HG03378 (cell line): ENCODE results near the gene COL23A1.
"Not testable (repeated sequence)": the region's sequence is repeated elsewhere in the genome, so short reads cannot be mapped to it uniquely, and the experiment has no call there.

Experiments
- ATAC-seq: cut with Tn5 transposase; IDR thresholded peaks from one replicate; pipeline ENCODE4 v1.9.1; 2021; ENCODE audit warnings: mild to moderate bottlenecking, moderate library complexity; ENCODE audit not compliant: unreplicated experiment

COL23A1 gene

DNA sequence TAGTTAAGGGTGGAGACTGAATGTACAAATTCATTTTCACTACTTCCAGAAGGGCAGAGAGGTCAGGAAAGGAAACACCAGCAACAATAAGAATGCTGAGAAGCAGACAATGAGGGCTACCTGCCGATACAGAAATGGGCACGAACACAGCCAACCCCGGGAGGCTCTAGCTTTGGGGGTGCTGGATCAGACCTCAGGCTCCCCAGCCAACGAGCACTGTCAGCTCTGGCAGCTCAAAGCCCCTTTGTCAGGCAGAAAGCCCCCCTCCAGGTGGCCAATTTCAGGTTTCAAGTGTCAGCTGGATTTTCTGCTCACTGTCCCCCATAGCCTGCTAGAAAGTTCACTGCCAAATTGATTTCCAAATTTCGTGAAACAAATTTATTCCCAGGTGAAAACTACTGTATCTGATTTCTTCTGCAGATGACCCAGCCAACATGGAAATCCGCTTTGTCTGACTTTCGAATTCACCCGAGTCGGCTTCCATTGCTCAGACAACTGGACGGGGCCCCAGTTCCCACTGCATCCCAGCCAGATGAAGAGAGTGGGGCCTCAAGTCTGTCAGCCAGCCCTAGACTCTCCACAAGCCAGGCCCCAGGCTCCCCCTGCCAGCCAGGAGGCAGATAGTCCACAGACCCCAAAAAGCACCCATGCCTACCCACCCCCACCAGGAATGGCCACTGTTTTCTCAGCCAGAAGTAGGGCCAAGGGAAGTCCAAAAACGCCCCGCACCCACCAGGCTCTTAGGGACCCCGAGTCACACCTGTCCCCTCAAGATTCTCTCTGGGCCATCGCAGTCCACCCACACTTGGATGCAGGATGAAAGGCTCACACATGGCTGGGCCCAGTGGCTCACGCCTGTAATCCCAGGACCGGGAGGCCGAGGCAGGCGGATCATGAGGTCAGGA is 261.1 kb downstream of the COL23A1 start:
- ATAC-seq: no peak

DNA sequence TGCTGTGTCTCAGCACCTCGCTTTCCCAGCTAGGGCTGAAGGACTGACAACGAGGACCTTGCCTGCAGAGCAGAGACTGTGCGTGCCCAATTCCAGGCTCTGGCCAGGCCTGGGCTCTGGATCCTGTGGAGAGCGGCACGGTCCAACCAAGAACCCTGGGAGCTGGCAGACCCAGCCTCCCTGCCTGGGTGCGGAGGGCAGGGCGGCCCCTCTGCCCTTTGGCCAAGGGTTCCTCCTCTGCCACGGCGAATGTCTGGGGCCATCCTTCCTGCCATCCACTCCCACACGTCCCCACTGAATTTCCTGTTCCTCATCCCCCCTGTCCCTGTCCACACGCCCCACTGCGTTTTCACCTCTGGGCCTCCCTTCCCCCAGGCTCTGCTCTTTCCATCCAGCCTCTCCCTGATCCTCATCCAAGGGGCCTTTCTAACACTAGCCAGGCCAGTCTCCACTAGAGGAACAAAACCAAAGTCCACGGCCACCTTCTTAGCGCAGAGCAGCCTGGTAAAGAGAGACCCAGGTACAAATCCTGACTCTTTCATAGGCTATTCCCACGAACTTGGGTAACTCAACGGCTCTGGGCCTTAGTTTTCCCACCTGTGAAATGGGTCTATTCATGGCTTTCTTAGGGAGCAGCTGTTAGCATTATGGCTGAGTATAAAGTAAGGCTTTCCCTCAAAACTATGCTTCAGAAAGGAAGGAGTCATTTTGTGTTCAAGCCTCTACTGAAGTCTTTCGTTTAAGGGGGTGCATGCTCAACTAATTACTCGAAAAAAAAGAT is 262.1 kb downstream of the COL23A1 start:
- no peak for ATAC-seq

DNA sequence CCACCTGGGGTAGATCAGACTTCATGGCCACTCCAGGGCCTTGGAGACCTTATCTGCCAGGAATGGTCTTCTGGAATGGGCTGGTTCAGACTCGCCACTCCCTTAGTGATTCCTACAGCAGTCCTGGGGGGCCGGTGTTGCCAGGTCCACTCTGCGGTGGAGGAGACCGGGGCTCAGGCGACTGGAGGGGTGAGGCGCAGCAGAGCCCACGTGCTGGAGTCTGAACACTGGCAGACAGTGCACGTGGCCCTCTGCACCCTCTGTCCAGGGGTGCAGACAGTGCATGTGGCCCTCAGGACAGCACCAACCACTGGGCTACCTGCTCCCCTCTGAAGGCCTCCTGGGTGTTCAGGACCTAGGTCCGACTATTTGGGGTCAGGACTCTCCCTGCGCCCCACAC is 262.7 kb downstream of the COL23A1 start:
- no peak for ATAC-seq

DNA sequence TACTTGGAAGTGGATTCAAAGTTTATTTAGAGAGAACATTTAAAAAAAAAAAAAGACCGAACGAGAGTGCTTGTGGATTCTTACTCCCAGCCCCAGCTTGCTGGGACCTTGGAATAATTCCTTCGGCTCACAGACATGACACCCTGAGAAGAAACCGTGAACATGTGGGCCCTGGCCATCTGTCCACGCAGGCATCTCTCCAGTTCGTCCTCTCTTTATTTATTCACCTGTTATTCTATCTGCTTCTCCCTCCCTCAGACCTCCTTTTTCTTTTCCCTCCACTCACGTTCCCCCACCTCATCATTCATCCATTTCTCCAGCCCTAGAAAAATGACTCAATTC is 263.8 kb downstream of the COL23A1 start:
- no peak for ATAC-seq

DNA sequence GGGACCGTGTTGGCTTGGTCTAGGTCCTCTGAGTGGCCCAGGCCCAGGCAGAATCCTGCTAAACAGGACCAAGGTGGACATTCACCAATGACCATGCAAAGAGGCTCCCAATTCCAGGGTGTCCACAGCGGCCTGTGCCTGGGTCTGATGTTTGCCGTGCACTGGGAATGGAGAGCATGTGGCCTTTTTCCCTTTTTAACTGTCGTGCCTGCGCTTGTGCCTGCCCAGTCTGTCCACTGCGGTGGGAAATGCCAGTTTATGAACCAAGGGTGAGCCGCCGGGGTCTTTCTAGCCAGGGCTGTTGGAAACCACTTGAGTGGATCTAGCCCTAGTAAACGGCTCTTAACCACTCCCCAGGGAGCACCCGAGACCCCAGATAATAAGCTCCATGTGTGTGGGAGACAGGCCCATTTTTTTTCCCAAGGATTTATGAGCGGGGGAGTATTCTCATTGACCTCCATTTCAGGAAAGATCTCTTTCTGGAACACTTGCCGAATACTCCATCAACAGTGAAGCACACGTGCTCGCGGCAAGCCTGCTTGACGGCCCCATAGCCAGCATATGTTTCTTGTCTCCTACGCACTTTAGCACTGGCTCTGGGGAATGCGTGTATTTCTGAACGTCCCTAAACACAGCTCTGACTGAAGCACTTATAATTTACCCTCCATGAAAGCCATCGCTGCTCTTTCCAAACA is 264.4 kb downstream of the COL23A1 start:
- no peak for ATAC-seq

DNA sequence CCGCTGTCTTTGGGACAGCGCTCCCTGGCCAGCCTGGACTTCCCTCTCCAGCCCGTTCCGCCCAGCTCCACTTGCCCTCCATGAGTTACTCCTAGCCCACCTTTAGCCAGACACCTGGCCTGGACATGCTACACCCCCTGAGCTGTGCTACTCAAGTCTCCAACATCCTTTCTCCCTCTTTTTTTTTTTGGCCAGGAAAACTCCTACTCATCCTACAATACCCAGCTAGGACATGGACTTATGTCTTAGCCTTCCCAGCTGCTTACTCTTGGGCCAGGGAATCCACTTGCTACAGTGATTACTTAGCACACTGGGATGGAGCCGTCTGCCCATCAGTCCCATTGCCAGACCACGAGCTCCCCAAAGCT is 264.9 kb downstream of the COL23A1 start:
- ATAC-seq: no peak

DNA sequence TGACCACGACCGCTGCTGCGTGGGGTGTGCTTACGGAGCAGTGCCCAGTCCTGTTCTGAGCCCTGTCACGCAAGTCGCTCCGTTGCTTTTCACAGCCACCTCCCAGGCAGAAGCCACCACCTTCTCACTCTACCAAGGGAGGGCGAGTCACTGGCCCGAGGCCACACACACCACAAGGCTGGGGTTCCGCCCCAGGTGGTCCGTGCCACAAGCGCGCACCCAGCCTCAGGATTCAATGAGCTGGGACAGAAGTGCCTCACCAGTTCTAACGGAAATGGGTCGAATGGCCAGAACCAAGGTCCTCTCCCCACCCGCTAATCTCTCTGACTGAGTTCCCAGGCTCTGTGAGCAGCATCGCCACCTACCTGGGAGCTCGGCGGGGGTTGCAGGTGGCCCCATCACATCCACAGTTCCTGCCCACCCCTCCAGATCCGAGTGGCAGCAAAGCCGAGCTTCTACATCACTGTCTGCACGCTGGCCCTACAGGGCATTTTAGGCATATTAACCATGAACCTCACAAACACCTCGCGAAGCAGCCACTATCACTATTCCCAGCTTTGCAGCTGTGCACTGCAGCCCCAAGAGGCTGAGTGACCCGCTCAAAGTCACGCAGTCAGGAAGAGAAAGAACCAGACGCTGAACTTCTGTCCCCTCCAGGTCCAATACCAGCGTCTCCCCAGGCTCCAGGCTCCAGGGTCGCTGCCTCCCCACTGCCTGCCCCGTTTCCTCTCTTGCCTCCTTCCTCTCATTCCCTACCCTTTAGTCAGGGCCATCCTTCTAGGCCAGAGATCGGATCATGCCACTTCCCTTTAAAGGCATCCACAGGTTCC is 265.5 kb downstream of the COL23A1 start:
- ATAC-seq: peak; percentile 71

DNA sequence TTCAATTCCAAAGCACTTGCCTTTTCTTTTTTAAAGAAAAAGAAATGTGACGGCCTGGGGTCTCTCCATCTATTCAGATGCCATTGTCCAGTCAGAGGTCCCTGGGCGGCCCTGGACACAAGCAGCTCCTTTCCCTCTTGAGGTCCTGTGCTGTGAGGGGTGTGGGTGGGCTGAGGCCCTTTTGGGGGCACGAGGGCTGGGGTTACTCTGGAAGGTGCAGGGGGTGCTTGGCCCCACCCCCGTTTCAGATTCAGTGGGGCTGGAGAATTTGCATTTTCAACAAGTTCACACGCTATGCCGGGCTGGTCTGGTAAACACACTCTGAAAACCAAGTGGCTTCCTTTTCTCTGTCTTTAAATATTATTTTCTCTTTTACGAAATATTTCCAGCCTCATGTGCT is 266.2 kb downstream of the COL23A1 start:
- ATAC-seq: peak; percentile 47

DNA sequence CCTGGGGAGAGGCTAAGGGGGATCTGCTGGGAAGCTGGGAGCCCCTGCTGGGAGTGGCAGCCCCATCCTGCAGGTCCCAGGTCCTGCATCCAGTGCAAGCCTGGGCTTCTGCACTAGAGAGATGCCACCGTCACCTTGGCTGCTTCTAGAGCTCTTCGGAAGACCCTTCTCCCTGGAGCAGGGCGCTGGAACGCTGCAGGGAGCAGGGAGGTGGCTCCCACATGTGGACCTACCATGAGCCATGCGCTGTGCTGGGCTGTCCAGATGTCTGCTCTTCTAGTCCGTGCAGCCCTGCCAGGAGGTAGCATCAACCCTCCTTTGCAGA is 266.7 kb downstream of the COL23A1 start:
- no peak for ATAC-seq

DNA sequence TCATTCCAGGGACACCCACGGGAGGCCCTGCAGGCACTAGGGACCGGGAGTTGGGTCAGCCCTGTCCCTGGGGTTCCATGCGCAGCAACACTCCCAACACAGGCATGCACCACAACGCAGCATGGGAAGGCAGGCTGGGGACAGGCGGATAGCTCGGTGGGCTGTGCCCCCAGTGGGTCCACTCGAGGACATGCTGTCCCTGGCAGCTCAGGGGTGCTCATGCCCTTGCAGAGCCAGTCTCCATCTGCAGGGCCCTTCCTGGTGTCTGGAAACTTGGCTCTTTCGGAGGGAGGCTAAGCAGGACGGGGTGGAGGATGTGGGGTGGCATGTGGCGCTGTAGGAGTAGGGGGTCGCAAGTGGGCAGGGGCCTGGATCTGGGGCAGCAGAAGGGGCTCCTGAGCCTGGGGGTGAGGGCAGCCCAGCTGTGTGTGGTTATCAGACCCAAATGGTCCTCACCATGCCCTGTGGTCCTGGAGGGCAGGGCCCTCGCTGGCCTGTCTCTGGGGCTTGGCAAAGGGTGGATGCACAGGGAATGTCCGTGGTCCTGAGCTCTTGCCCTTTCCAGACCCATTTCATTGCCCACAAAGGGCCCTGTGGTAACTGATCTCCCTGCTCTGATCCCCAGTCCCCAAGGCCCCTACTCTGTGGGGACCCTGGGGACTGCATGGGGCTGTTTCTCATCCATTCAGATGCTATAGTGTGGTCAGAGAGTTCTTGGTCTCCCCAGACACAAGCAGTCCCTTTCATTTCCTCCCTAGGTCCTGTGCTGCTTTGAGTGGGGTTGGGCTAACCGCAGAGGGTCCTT is 267.3 kb downstream of the COL23A1 start:
- ATAC-seq: no peak

DNA sequence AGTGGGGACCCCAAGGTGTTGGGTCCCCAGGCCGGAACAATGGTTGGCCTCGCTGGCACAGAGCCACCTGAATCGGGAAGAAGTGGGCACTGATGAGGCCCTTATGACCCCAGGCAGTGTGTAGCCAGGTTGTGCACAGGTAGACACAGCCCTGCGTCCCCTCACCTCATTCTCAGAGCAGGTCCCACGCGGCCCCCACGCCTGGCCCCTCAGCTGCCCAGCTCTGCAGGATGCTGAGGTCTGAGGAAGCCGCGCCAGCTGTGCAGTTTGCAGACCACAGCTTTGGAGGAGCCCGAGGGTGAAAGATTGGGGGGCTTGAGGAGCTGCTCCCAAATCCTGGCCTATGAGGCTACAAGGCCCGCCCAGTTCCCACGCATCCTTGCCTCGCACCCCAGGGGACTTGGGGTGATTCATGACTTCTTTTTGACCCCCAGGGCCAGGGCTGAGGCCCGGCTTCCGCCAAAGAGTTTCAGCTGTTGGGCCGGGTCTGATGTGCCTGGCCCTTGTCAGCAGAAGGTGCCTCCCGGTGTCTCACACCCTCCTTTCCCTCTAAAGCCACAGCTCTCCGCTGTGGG is 269.8 kb downstream of the COL23A1 start:
- ATAC-seq: no peak

DNA sequence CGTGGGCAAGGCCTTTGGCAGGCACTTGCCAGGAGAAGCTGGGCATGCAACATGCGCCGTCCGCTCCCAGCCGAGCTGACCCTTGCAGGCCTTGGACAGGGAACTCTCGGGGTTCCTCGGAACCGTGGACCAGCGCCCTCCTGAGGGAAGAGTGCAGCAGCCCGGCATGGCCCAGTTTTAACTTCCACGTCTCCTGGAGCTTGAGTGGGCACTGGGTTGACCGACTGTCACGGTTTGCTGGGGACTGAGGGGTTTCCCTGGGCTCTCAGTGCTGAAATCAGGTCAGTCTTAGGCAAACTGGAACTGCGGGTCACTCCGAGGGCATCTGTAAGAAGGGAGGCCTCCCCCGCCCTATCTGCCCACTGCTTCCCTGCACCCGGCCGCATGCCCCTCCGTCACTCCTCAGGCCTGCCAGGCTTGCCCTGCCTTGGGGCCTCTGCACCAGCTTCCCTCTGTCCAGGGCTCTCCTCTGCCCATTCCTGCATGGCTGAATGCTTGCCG is 270.6 kb downstream of the COL23A1 start:
- no peak for ATAC-seq

DNA sequence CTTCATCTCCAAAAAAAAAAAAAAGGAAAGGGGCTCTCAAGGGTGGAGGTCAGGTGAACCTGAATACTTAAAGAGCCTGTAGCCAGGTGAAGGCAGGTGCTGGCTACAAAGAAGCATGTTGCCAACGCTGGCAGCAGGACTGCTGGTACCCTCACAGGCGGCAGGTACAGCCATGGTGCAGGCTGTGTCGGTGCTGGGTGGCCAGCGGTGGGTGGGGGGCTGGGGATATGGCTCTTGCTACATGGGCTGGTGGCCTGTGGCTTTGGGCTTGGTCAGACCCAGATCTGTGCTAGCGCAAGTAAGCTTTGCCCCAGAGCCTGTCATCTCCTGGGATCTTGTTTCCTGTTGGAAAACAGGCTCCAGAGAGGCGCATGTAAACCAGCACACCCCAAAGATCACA is 271.3 kb downstream of the COL23A1 start:
- ATAC-seq: no peak

DNA sequence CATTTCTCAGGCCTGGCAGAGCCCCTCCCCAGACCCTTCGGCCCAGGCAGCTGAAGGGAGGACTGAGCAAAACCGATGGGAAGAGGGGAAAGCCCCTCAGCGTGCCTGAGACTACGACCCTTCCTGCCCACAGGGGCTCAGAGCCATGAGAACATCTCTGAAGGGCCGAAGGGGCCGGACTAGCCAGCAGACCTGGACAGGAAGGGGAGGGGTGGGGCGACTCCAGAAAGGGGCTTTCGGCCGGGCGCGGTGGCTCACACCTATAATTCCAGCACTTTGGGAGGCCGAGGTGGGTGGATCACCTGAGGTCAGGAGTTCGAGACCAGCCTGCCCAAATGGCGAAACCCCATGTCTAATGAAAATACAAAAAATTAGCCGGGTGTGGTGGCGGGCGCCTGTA is 271.8 kb downstream of the COL23A1 start:
- no peak for ATAC-seq

DNA sequence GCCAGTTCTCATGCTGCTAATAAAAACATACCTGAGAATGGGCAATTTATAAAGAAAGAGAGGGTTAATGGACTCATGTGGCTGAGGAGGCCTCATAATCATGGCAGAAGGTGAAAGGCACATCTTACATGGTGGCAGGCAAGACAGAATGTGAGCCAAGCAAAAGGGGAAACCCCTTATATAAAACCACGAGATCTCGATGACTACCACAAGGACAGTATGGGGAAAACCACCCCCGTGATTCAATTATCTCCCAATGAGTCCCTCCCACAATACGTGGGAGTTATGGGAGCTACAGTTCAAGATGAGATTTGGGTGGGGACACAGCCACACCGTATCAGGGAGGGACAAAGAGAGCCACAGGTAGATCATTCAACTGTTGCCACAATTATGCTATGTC is 272.5 kb downstream of the COL23A1 start:
- not testable (repeated sequence) for ATAC-seq

DNA sequence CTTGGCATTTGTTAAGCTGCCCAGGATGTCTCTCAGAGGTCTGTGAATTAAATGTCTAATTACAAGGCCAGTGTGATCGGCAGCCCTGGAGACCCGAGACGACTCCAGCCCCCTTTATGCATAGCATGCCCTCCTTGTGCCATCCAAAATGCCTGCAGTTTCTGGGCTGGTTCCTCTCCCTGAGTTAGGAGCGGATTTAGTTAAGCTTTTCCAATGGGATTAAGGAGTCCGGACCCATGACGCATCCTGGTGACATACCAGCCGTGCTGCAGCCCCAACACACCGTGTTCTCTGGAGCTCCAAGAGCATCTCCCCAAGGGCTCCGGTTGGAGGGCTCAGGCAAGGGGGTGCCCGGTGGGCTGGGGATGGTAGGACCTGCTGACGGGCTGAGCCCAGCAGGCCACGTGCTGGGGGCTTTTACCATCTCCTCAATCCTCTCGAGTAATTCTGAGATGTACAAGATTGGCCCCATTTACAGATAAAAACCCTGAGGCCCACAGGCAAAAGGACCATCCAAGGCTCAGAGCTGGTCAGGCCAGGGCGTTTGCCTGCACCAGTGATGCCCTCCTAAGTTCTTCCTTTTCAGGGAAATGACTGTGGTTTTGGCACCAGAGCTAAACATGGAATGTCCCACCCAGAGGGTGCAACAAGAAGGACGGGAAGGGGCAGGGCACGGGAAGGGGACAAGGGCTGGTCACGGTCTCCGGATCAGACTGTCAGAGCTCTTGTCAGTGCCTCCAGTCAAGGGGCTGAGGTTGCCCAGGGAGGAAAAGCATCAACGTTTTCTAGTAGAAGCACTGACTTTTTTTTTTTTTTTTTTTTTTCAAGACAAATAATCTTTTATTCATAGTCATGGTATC is 275.0 kb downstream of the COL23A1 start:
- ATAC-seq: no peak

DNA sequence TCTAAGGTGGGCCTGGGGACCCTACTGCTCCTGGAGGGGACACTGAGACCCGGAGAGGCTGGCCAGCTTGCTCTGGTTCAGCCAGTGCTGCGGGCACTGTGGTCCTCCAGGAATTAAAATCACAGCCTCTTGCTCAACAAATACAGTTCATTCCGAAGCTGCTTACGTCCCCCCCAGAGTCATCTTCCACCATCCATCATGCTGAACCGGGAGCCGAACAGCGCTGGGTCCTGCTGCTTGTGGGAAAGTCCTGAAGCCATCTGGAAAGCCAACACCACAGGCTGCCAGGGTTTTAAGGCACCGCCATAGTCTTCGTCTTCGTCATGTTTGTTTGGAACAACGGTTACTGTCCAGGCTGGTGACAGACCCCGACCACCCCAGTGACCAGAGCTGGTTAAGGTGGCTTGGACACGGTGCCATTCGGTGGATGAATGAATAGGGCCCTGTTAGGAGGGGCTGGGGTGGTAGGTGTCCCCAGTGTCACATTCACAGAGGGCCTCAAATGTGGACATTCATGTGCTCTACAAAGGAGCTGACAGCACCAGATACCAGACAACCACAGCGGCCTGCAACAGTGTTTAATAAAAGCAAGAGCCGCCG is 276.0 kb downstream of the COL23A1 start:
- ATAC-seq: no peak

DNA sequence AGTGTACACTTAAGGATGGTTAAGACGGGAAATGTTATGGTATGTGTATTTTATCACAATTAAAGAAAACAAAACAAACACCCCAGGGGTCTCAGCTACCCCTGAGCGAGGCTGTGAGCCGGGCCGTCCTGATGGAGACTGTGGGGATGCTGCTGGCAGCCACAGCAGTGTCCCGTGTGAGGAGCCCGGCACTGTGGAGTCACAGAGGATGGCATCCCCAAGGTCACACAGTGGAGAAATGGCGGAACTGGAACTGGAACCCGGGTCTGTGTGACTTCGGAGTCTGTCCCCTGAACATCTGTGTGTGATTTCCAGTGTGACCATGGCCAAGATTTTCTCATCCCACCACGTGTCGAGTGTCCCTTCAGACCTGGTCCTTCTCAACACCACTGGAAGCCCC is 276.9 kb downstream of the COL23A1 start:
- ATAC-seq: no peak
